GM06990 (cell line): ENCODE measurements around the gene BMERB1.

Experiments
- DNase-seq: peaks from one replicate; pipeline ENCODE4 v3.0.0-alpha.2; 2011; ENCODE audit not compliant: insufficient read length; ENCODE audit errors: extremely low read depth
- H3K27me3 ChIP-seq: replicated peaks from 2 replicates; pipeline ENCODE4 v1.6.0; 2011; ENCODE audit warnings: low read length; ENCODE audit not compliant: control insufficient read depth, insufficient read depth
- H3K36me3 ChIP-seq: 2 replicates; pipeline ENCODE4 v1.5.1; 2011; ENCODE audit warnings: low read length; ENCODE audit not compliant: control insufficient read depth, insufficient read depth
- H3K4me3 ChIP-seq: replicated peaks from 2 replicates; pipeline ENCODE4 v1.5.1; 2011; ENCODE audit warnings: low read depth, mild to moderate bottlenecking, control low read depth, low read length
- TF ChIP-seq, protein P1 (sequence below): IDR thresholded peaks from 2 replicates; pipeline ENCODE4 v1.5.1; 2011; ENCODE audit warnings: low read length, control low read depth, mild to moderate bottlenecking, inconsistent platforms; ENCODE audit not compliant: insufficient read depth, poor library complexity, severe bottlenecking

Gene BMERB1

DNA sequence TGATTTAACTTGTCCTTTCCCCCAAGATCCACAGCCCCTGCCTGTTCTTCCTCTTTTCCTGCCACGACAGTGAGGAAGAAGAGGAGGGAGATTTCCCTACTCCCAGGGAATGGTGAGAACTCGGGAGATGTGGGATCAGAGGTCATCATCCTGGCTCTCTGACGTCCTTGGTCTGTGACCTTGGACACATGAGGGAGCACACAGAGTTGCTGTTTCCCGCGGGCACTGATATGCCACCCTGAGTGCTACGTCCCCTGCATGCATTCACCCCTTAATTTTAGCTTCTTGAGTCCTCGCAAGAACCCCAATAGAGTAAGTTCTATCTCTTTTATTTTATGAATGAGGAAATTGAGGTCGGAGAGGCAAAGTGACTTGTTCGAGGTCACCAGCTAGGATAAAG lies 85.4 kb downstream of the BMERB1 start:
- no peaks in the 10 kb centered on the region for H3K27me3 ChIP-seq
- TF ChIP-seq, protein P1, sequence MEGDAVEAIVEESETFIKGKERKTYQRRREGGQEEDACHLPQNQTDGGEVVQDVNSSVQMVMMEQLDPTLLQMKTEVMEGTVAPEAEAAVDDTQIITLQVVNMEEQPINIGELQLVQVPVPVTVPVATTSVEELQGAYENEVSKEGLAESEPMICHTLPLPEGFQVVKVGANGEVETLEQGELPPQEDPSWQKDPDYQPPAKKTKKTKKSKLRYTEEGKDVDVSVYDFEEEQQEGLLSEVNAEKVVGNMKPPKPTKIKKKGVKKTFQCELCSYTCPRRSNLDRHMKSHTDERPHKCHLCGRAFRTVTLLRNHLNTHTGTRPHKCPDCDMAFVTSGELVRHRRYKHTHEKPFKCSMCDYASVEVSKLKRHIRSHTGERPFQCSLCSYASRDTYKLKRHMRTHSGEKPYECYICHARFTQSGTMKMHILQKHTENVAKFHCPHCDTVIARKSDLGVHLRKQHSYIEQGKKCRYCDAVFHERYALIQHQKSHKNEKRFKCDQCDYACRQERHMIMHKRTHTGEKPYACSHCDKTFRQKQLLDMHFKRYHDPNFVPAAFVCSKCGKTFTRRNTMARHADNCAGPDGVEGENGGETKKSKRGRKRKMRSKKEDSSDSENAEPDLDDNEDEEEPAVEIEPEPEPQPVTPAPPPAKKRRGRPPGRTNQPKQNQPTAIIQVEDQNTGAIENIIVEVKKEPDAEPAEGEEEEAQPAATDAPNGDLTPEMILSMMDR = no peak
- no peak overlapping the region for H3K4me3 ChIP-seq
- no peak for DNase-seq
- H3K36me3 ChIP-seq = no peaks in the 10 kb centered on the region

DNA sequence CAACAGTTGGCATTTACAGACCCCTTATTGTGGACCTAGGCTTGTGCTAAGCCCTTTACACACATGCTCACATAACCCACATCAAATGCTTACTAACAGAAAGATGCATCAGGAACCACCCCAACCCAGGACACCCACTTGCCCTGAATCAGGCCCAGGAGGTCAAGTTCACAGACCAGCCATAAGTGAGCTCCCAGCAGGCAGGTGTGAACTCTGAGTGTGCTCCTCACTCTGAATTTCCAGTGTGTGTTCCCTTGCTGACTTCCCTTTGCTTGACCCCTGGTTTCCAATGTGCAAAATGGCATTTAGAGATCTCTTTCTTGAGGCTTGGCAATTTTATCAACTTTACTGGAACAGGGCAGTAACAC lies 87.0 kb downstream of the BMERB1 start:
- H3K4me3 ChIP-seq = no peak overlapping the region
- no peaks in the 10 kb centered on the region for H3K36me3 ChIP-seq
- H3K27me3 ChIP-seq = no peaks in the 10 kb centered on the region
- no peak for DNase-seq
- TF ChIP-seq, protein P1 = no peak

DNA sequence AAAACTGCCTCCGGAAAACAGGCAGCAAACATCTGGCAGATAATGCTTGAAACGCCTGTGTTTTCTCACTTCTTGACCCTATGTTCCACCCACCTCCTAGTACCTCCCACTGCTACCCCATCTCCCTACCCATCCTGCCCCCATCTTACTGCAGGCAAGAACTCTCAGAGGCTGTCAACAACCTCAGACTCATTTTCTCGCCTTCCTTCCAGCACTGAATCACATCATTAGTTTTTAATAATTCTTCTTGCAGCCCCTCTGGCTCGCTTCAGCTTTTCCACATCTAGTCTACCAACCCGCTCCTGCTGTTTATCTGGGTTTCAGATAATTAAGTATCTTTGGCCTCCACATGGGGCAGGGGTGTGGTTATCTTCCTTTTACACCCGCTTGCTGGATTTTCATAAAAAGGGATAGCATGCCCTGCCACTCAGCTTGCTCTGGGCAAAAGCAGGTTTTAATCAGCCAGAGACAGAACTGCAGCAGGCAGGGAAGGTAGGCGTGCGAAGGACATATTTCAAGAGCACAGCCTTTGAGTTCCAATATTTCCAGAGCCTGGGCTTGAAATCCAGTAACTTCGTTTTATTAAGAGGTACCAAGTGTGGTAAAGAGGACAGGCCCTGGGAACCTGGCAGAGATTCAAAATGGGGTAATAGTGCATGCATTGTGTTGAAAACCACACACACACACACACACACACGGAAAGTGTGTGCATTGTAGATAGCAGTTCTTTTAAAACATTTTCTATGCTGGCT lies 87.5 kb downstream of the BMERB1 start:
- Histone ChIP-seq H3K4me3 (no peak overlapping the region), H3K27me3 (no peaks in the 10 kb centered on the region), H3K36me3 (no peaks in the 10 kb centered on the region)
- TF ChIP-seq, protein P1 = no peak
- no peak for DNase-seq

DNA sequence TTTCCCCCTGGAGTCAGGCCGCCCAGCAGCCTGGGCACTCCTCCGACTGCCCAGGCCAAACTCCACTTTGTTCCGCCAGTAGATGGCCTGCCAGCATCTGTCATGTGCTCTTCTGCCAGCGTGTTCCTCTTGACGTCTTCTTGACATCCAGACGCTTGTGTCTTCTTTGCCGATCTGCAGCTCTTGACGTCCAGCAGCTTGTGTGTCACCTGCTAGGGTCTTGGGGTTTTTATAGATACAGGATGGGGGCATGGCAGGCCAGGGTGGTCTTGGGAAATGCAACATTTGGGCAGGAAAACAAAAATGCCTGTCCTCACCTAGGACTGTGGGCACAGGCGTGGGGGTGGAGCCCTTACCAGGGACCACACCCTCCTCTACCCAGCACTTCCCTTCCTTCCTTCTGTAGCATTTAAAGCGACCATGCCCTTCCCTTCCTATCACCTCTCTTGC lies 88.7 kb downstream of the BMERB1 start:
- no peaks in the 10 kb centered on the region for H3K27me3 ChIP-seq
- no peaks in the 10 kb centered on the region for H3K36me3 ChIP-seq
- H3K4me3 ChIP-seq = no peak overlapping the region
- DNase-seq = peak; percentile 5
- TF ChIP-seq, protein P1 = peak; percentile 48

DNA sequence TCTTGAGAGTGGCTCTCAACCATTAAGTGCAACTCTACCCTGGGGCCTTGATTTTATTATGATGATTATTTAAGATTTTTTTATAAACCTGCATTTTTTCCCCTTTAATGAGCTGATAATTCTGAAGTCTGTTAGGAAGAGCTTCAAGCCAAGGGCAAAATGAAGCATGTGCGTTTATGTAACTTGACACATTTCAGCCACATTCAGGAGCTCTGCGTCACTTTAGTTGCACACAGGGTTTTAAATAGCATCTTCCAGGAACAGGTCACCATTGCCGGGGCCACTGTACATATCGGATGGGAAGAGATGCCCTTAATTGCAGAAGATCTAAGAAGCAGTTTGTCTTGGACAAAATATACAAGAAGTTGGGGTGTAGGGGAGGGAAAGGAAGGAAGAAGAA lies 89.6 kb downstream of the BMERB1 start:
- Histone ChIP-seq H3K27me3 (no peaks in the 10 kb centered on the region), H3K36me3 (no peaks in the 10 kb centered on the region), H3K4me3 (no peak overlapping the region)
- no peak for DNase-seq
- TF ChIP-seq, protein P1 = no peak
